ENCODE measurements around the gene FOXK1.

DNA sequence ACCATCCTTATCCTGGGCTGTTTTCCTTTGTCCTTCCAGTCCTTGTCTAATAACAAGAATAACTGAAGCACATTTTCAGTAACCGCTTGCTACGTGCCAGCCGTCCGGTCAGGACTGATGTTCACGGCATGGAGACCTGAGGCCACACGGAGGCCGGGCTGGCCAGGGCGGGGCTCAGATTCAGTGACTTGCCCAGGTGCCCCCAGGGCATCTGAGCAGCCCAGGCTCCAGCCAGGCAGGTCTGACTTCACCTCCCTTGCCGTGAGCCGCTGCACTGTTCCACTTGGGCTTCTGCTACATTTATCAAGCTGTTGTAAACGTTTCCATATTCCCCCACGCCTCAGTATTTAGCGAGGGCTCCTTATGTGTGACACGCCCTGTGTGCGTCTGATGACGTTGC, 49.7 kb downstream of the FOXK1 start:
- TF ChIP-seq, protein P1, sequence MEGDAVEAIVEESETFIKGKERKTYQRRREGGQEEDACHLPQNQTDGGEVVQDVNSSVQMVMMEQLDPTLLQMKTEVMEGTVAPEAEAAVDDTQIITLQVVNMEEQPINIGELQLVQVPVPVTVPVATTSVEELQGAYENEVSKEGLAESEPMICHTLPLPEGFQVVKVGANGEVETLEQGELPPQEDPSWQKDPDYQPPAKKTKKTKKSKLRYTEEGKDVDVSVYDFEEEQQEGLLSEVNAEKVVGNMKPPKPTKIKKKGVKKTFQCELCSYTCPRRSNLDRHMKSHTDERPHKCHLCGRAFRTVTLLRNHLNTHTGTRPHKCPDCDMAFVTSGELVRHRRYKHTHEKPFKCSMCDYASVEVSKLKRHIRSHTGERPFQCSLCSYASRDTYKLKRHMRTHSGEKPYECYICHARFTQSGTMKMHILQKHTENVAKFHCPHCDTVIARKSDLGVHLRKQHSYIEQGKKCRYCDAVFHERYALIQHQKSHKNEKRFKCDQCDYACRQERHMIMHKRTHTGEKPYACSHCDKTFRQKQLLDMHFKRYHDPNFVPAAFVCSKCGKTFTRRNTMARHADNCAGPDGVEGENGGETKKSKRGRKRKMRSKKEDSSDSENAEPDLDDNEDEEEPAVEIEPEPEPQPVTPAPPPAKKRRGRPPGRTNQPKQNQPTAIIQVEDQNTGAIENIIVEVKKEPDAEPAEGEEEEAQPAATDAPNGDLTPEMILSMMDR (IDR thresholded peaks at IDR 0.05) = no peak
- no peak for TF ChIP-seq POLR2A (IDR thresholded peaks at IDR 0.05)

Data from right lobe of liver (tissue), 4 donors.